Hematopoietic multipotent progenitor cell treated with erythropoietin and hydrocortisone succinate and interleukin-3 and kit ligand, for 15 days (in vitro differentiated cells): Measurements from ENCODE around the gene TULP1.
"Not testable (repeated sequence)": the region's sequence is repeated elsewhere in the genome, so short reads cannot be mapped to it uniquely, and the experiment has no call there.

Experiments used
- DNase-seq: peaks from one replicate; pipeline ENCODE4 v3.0.0-alpha.2; 2015; ENCODE audit warnings: low spot score

The TULP1 gene

DNA sequence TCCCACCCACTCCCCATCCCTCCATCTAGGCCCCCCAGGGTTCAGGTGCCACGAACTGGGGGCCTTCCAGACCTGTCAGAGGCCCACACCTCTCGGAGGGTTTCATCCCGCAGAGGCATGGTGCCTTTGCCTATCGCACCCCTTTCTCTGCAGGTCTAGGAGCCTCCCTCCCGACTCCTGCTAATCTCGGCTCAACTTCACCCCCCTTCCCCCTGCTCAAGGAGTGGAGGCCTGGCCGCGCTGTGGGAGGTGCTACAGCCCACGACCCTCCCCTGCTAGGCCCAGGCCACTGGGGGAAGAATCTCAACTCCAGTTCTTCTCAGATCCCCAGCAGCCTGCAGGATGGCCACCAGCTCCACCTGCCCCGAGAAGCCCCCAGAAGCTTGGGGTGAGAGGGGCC, at the start of gene TULP1:
Gene TULP1, minus strand, starts transcription at position 157 of the 400 bp plus-strand sequence. Its CDS starts 38 bp downstream, at position 119.
- DNase-seq = no peak

DNA sequence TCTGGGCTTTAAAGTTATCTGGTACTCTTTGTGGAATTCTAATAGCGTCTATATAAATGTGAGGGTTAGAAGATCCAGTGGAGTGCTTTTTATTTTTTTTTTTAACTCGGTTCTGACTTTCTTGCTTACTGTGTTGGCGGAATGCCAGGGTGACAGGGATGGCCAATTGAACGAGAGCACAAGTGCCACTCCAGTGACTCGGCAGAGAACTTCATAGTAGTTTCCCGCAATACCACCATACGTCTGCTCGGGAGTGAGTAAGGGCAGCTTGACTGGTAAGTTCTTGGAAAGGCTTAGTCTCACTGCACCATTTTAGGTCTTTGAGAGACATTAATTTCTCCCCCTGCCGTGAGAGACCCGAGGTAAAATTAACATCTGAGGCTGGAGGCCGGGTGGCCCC, 49.4 kb upstream of the TULP1 start:
- DNase-seq = peak; percentile 25

DNA sequence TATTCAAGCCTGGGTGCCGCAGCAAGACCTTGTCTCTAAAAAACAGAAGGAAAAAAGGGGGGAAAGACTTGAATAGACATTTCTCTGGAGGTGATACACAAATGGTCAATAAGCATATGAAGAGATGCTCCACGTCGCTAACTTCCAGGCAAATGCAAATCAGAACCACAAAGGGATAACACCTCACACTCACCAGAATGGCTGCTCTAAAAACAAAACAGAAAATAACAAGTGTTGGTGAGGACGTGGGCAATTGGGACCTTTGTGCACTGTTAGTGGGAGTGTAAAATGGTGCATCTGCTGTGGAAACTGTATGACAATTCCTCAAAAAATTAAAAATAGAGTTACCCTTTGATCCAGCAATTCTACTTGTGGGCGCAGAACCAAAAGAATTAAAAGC, 48.4 kb upstream of the TULP1 start:
- no peak for DNase-seq

GRCh38 chr6:35558571-35558970, 45.9 kb upstream of the TULP1 start:
- DNase-seq = no peak

- DNase-seq = no peak
Measured at GRCh38 chr6:35557239-35557638, 44.5 kb upstream of the TULP1 start.

DNA sequence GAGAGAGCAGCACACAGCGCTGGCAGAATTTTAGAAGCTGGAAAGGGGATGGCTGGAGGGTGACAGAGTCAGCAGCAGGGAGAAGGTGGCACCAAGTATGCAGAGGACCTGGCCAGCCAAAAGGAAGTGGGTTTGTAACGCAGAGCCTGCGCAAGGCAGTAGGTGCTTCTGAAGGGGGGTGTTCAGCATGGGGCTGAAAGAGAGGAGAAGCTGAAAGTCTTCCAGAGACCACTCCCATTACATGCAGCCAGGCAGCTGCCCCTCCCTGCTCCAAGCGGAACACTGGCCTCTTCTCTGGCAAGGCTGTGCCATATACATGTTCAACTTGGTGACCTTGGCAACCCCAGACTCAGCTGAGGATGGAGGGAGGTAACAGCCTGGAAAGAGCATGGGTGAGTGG, 42.1 kb upstream of the TULP1 start:
- no peak for DNase-seq

- DNase-seq = no peak
Measured at GRCh38 chr6:35553315-35553714, 40.6 kb upstream of the TULP1 start.

DNA sequence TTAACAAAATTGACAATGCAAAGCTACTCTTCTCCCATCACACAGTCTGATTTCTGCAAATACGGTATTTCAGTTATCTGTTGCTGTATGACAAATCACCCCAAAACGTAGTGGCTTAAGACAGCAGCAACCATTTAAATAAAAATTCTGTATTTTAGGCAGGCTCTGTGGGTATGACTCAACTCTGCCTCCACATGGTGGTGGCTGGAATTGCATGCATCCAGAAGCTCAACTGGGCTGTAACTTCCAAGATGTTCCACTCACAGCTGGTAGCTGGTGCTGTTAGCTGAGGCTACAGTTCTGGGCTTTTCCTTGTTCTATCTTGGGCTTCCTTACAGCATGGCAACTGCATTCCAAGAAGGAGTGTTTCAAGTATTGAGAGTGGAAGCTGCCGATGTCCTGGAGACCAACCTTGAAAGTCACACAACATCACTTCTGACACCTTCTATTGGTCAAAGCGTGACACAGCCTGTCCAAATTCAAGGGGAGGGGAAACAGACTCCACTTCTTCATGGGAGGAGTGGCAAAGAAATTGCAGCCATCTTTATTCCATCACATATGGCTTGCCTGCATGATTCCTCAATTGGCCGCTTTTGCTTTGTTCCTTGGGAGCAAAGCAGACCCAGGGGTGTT, 39.7 kb upstream of the TULP1 start:
- peak; percentile 55 for DNase-seq

DNA sequence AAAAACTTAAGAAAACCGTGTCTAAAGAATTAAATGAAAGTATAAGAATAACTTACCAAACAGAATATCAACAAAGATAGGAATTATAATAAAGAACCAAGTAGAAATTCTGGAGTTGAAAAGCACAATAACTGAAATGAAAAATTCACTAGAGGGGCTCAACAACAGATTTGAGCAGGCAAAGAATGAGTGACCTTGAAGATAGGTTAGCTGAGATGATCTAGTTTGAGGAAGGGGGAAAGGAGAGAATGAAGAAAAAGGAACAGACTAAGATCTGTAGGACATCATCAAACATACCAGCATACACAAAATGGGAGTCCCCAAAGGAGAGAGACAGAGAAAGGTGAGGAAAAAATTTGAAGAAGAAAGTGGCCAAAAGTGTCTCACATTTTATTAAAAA, 37.7 kb upstream of the TULP1 start:
- DNase-seq = no peak

DNA sequence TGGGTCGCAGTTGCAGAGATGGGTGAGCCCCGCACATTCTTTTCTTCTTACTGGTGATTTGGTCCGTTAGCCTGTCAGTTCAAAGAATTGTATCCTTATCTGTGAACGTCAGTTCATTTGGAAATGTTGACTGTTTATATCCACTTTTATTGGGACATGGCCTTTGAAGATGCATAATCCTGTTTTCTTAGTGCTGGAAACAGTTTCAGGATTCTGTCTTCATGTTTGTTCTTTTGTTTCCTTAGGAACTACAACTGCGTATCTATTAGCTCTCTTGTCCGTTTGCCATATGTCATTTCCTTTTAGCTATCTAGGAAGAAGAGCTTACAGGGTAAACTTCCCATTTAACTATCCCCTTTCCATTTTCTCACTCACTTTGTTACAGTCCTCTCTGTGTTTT, 35.0 kb upstream of the TULP1 start:
- no peak for DNase-seq

- no peak for DNase-seq
Measured at GRCh38 chr6:35544769-35545361, 32.2 kb upstream of the TULP1 start.

- DNase-seq = no peak
Measured at GRCh38 chr6:35543459-35544193, 30.9 kb upstream of the TULP1 start.

- DNase-seq = no peak
Measured at GRCh38 chr6:35541836-35542235, 29.1 kb upstream of the TULP1 start.

- DNase-seq = no peak
Measured at GRCh38 chr6:35539223-35539622, 26.5 kb upstream of the TULP1 start.

GRCh38 chr6:35535847-35536246, 23.2 kb upstream of the TULP1 start:
- not testable (repeated sequence) for DNase-seq

- no peak for DNase-seq
Measured at GRCh38 chr6:35534407-35535170, 21.9 kb upstream of the TULP1 start.

GRCh38 chr6:35533981-35534380, 21.3 kb upstream of the TULP1 start:
- no peak for DNase-seq

- DNase-seq = no peak
Measured at GRCh38 chr6:35532126-35532525, 19.4 kb upstream of the TULP1 start.

- DNase-seq = no peak
Measured at GRCh38 chr6:35524380-35525020, 11.8 kb upstream of the TULP1 start.

GRCh38 chr6:35522660-35523658, 10.3 kb upstream of the TULP1 start:
- peak; percentile 68 for DNase-seq

DNA sequence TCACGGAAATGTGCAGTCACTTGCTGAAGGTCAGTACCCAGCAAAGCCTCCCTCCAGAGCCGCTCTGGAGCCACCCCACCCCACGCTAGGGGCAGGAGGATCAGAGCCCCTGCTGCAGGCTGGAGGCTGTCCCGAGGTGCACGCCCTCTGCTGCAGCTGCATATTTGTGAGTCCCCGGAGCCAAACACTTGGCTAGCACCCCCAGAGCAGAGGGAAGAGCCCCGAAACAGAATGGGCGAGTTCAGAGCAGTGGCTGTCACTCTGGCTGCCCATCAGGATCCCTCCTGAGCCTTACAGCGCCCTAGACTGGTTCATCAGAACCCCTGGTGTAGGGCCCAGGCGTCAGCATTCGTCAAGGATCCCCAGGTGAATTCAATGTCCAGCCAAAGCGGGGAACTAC, 9.5 kb upstream of the TULP1 start:
- no peak for DNase-seq
